ENCODE data around the gene MSI2. TPM values are rescaled to one million over a fixed set of nuclear protein-coding genes. Genes with fewer than 3 reads are reported as not detected.

The MSI2 gene
- total and polyA plus RNA-seq, 2 donors (not counting 3 experiments of a cell fraction or from before 2014, with no cell fraction given), result 20.9 to 59.3 TPM

DNA sequence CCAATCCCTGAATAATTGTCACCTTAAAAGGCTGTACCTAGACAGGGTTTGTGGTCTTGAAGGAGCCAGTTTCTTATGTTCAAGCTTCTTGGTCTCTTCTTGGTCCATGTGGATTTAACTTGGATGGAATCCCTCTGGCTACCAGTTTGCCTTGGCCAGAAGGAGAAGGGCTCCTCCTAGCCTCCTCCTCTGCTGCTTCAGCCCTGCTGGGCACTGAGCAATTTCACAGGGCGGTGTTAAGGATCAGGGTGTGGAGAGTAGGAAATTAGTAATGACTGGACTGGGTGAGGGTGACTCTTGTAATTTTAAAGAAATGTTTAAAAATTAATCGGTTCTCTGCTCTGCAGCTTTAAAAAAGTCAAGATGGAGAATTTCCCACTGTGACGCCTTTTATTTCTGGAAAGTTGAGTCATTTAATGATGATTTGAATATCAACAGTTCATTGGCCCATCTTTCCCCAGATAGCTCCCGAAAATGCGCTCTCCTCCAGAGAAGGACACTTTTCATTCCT is 96.4 kb downstream of the MSI2 start:
- Histone ChIP-seq H3K4me2 (ENCODE audit: insufficient read depth, low read length) (no peak overlapping the region), H3K9me1 (replicated peaks; ENCODE audit: control insufficient read depth, extremely low read depth, insufficient read depth, low read length) (no peaks in the 10 kb centered on the region), H2AFZ (ENCODE audit: low read depth, low read length) (no peak overlapping the region), H3K36me3 (ENCODE audit: control insufficient read depth in 2 of 2, extremely low read depth in 1 of 2, insufficient read depth in 2 of 2, low read length in 2 of 2) (no peaks in the 10 kb centered on the region), H3K9me3 (replicated peaks; ENCODE audit: control insufficient read depth, insufficient read depth, low read length) (no peaks in the 10 kb centered on the region), H3K27ac (ENCODE audit: insufficient read depth, low read depth, low read length) (no peak overlapping the region), H4K20me1 (replicated peaks; ENCODE audit: control insufficient read depth, extremely low read depth, insufficient read depth, low read length) (no peaks in the 10 kb centered on the region), H3K27me3 (ENCODE audit: control insufficient read depth in 2 of 2, insufficient read depth in 2 of 2, low read length in 2 of 2) (no peaks in the 10 kb centered on the region), H3K79me2 (ENCODE audit: control insufficient read depth, insufficient read depth, low read length) (no peaks in the 10 kb centered on the region), H3K4me1 (ENCODE audit: control insufficient read depth, extremely low read depth, insufficient read depth, low read length) (peaks cover 5% of the 10 kb centered on the region), H3K4me3 (replicated peaks in 1 of 3; ENCODE audit: insufficient read depth in 1 of 3, low read depth in 1 of 3, low read length in 3 of 3) (no peak overlapping the region), H3K9ac (replicated peaks; ENCODE audit: extremely low read depth, insufficient read depth, low read length) (no peak overlapping the region)
- POLR2A ChIA-PET, result no interaction called here
- FAIRE-seq (no peak), DNase-seq (ENCODE audit: low read depth, low spot score) (no peak)
- no TSS peak for BruUV-seq (replicated peaks)
- dilution Hi-C loops (cut with MboI; ENCODE audit: extremely low pct_ligation_motif_present, low sequenced_read_pairs) (no loop called here), intact Hi-C loops (cut with micrococcal nuclease) (no loop called here)
- CTCF ChIA-PET, result interaction anchor here (0.6 to 1.5 kb wide), 2 partner anchors 82 to 110 kb away, joined by 3 read pairs; no protein-coding TSS in a partner anchor
- TF ChIP-seq POLR2A (IDR thresholded peaks at IDR 0.05; ENCODE audit: low read depth, low read length), result no peak
- no peak for TF ChIP-seq MYC (IDR thresholded peaks at IDR 0.05; ENCODE audit: low read depth, low read length)
- TF ChIP-seq EZH2 (IDR thresholded peaks at IDR 0.05; ENCODE audit: borderline replicate concordance, low read depth, low read length, severe bottlenecking), result no peak
- TF ChIP-seq JUN (IDR thresholded peaks at IDR 0.05; ENCODE audit: borderline replicate concordance, insufficient read depth, insufficient read length, low read depth), result no peak

DNA sequence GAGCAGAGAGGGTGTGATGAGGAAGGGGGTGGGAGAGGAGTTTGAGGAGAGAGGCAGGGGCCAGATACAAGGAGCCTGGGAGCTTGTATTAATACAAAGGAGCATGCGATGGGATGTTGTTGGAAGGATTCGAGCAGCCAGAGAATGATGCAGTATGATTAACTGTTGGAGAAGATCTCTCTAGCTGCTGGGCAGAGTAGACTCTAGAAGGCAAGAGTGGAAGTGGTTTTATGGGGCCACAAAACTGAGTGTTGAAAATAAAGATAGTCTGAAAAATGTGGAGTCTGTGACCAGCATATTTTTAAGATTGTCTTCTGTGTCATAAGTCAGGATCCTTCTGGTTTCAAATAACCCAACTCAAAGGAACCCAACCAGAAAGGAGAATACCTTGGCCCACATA is 98.3 kb downstream of the MSI2 start:
- no peak overlapping the region for H3K27ac ChIP-seq (ENCODE audit: insufficient read depth, low read depth, low read length)
- POLR2A ChIA-PET, result no interaction called here
- dilution Hi-C loops (cut with MboI; ENCODE audit: extremely low pct_ligation_motif_present, low sequenced_read_pairs), result no loop called here

More for the DNA sequence above, 98.3 kb downstream of the MSI2 start:
- Histone ChIP-seq H3K4me3 (replicated peaks in 1 of 3; ENCODE audit: insufficient read depth in 1 of 3, low read depth in 1 of 3, low read length in 3 of 3) (no peak overlapping the region), H3K79me2 (ENCODE audit: control insufficient read depth, insufficient read depth, low read length) (no peaks in the 10 kb centered on the region), H3K9ac (replicated peaks; ENCODE audit: extremely low read depth, insufficient read depth, low read length) (no peak overlapping the region), H3K4me2 (ENCODE audit: insufficient read depth, low read length) (no peak overlapping the region), H2AFZ (ENCODE audit: low read depth, low read length) (no peak overlapping the region), H3K9me1 (replicated peaks; ENCODE audit: control insufficient read depth, extremely low read depth, insufficient read depth, low read length) (no peaks in the 10 kb centered on the region), H3K4me1 (ENCODE audit: control insufficient read depth, extremely low read depth, insufficient read depth, low read length) (peaks cover 5% of the 10 kb centered on the region), H4K20me1 (replicated peaks; ENCODE audit: control insufficient read depth, extremely low read depth, insufficient read depth, low read length) (no peaks in the 10 kb centered on the region), H3K36me3 (ENCODE audit: control insufficient read depth in 2 of 2, extremely low read depth in 1 of 2, insufficient read depth in 2 of 2, low read length in 2 of 2) (no peaks in the 10 kb centered on the region), H3K9me3 (replicated peaks; ENCODE audit: control insufficient read depth, insufficient read depth, low read length) (no peaks in the 10 kb centered on the region), H3K27me3 (ENCODE audit: control insufficient read depth in 2 of 2, insufficient read depth in 2 of 2, low read length in 2 of 2) (no peaks in the 10 kb centered on the region)
- CTCF ChIA-PET, result interaction anchor here (2.2 kb wide), 1 partner anchor 112 kb away, joined by 7 read pairs; no protein-coding TSS in a partner anchor
- no peak for FAIRE-seq
- no peak for DNase-seq (ENCODE audit: low read depth, low spot score)
- TF ChIP-seq POLR2AphosphoS5 (IDR thresholded peaks at IDR 0.05; ENCODE audit: insufficient read depth, low read depth, low read length), result no peak
- TF ChIP-seq MYC (IDR thresholded peaks at IDR 0.05; ENCODE audit: low read depth, low read length), result no peak
- no peak for TF ChIP-seq EZH2 (IDR thresholded peaks at IDR 0.05; ENCODE audit: borderline replicate concordance, low read depth, low read length, severe bottlenecking)
- TF ChIP-seq POLR2A (IDR thresholded peaks at IDR 0.05; ENCODE audit: low read depth, low read length), result no peak
- TF ChIP-seq, protein P1, sequence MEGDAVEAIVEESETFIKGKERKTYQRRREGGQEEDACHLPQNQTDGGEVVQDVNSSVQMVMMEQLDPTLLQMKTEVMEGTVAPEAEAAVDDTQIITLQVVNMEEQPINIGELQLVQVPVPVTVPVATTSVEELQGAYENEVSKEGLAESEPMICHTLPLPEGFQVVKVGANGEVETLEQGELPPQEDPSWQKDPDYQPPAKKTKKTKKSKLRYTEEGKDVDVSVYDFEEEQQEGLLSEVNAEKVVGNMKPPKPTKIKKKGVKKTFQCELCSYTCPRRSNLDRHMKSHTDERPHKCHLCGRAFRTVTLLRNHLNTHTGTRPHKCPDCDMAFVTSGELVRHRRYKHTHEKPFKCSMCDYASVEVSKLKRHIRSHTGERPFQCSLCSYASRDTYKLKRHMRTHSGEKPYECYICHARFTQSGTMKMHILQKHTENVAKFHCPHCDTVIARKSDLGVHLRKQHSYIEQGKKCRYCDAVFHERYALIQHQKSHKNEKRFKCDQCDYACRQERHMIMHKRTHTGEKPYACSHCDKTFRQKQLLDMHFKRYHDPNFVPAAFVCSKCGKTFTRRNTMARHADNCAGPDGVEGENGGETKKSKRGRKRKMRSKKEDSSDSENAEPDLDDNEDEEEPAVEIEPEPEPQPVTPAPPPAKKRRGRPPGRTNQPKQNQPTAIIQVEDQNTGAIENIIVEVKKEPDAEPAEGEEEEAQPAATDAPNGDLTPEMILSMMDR (IDR thresholded peaks at IDR 0.05; ENCODE audit: extremely low read depth in 1 of 2, insufficient read depth in 1 of 2, low read depth in 1 of 2, low read length in 2 of 2), result no peak
- BruUV-seq (replicated peaks), result no TSS peak
- intact Hi-C loops (cut with micrococcal nuclease), result loop anchor here (5.0 kb wide), 2 partner anchors 97 to 158 kb away; partner anchors contain the start of gene MSI2

Data from endothelial cell of umbilical vein (primary cell).